Activated CD8-positive, alpha-beta T cell treated with anti-CD3 and anti-CD28 coated beads for 36 hours (primary cell): ENCODE results near the gene EXOC3. TPM values are rescaled to one million over a fixed set of nuclear protein-coding genes. Genes with fewer than 3 reads are reported as not detected.

Experiments used
- ATAC-seq: fragments of 200-7000 bp; cut with Tn5 transposase; one replicate; pipeline ENCODE4 v1.10.0; 2021; ENCODE audit warnings: mild to moderate bottlenecking, moderate library complexity
- CTCF ChIA-PET: fragments of 350-600 bp; sonication (Branson Sonifier 250); formaldehyde crosslinking; loops from one replicate; lab custom pipeline; 2021; ENCODE audit warnings: antibody characterized with exemption; lab: Charles Lee
- POLR2A ChIA-PET: fragments of 350-600 bp; sonication (Branson Sonifier 250); formaldehyde crosslinking; loops from one replicate; lab custom pipeline; 2021; ENCODE audit warnings: antibody characterized with exemption; lab: Charles Lee
- DNase-seq: peaks from one replicate; pipeline ENCODE4 v3.0.0-alpha.2; 2020
- H3K27ac Mint-ChIP-seq: one replicate; pipeline ENCODE4 v1.8.0; 2021; ENCODE audit warnings: mild to moderate bottlenecking, mixed read lengths
- H3K27me3 Mint-ChIP-seq: one replicate; pipeline ENCODE4 v1.8.0; 2021; ENCODE audit warnings: mixed read lengths
- H3K36me3 Mint-ChIP-seq: one replicate; pipeline ENCODE4 v1.8.0; 2021; ENCODE audit warnings: low read depth, mixed read lengths
- H3K4me1 Mint-ChIP-seq: one replicate; pipeline ENCODE4 v1.8.0; 2021; ENCODE audit warnings: low read depth, mixed read lengths
- H3K4me3 Mint-ChIP-seq: one replicate; pipeline ENCODE4 v1.8.0; 2021; ENCODE audit warnings: mild to moderate bottlenecking, moderate library complexity, mixed read lengths
- H3K9me3 Mint-ChIP-seq: one replicate; pipeline ENCODE4 v1.8.0; 2021; ENCODE audit warnings: mixed read lengths
- intact Hi-C: fragments of 100-400 bp; cut with micrococcal nuclease; formaldehyde crosslinking; loops from one replicate; pipeline ENCODE4 v1.10.0; 2022
- total RNA-seq, 2 experiments: library from RNA; stranded (reverse); gene quantifications; one replicate each; pipeline ENCODE4 v1.2.3, GENCODE V29; 2021
- TF ChIP-seq, protein P1 (sequence below): fragments of 200-600 bp; IDR thresholded peaks from one replicate; pipeline ENCODE4 v1.8.0; 2022; ENCODE audit warnings: antibody characterized with exemption, mild to moderate bottlenecking

The EXOC3 gene
- total RNA-seq, 2 experiments from 2014 or later = 65.9 to 67.6 TPM

DNA sequence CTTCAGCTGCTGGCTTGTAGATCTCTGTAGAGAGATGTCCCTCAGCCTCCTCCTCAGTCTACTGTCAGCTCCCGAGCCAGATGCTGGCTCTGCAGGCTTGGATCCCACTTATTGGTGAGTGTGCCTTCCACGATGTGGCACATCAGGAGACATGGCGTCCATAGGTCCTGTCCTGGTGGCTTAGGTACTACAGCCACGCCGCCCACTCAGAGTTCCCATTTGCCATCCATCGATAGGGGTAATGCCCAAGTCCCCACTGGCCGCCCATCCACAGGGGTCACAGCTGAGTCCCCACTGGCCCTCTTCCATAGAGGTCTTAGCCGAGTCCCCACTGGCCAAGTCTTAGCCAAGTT lies 17.3 kb downstream of the EXOC3 start:
- Mint-ChIP-seq H3K36me3 (peaks cover 70% of the 10 kb centered on the region), H3K27ac (peak overlapping the region; percentile 95), H3K9me3 (no peaks in the 10 kb centered on the region), H3K4me3 (peak overlapping the region; percentile 54), H3K4me1 (peaks cover 68% of the 10 kb centered on the region), H3K27me3 (no peaks in the 10 kb centered on the region)
- TF ChIP-seq, protein P1, sequence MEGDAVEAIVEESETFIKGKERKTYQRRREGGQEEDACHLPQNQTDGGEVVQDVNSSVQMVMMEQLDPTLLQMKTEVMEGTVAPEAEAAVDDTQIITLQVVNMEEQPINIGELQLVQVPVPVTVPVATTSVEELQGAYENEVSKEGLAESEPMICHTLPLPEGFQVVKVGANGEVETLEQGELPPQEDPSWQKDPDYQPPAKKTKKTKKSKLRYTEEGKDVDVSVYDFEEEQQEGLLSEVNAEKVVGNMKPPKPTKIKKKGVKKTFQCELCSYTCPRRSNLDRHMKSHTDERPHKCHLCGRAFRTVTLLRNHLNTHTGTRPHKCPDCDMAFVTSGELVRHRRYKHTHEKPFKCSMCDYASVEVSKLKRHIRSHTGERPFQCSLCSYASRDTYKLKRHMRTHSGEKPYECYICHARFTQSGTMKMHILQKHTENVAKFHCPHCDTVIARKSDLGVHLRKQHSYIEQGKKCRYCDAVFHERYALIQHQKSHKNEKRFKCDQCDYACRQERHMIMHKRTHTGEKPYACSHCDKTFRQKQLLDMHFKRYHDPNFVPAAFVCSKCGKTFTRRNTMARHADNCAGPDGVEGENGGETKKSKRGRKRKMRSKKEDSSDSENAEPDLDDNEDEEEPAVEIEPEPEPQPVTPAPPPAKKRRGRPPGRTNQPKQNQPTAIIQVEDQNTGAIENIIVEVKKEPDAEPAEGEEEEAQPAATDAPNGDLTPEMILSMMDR = no peak
- ChIA-PET POLR2A (interaction anchor here (4.3 kb wide), 1 partner anchor 11 kb away, joined by 31 read pairs; no protein-coding TSS in a partner anchor), CTCF (no interaction called here)
- intact Hi-C loops = no loop called here
- ATAC-seq (no peak), DNase-seq (no peak)

DNA sequence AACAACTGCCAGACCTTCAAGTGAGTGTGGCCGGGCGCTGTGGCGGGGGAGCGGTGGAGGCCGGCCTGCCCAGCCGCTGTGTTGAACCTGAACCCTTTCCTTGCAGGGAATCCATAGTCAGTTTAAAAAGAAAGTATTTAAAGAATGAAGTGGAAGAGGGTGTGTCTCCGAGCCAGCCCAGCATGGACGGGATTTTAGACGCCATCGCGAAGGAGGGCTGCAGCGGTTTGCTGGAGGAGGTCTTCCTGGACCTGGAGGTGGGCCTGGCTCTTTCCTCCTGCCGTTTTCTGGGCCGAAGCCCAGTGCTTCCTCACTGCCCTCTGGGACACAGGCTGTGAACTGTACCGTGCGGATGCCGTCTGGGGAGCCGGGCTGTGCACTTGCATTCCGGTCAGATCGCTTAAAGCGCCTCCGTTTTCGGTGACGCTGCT lies 19.1 kb downstream of the EXOC3 start:
- Mint-ChIP-seq H3K4me1 (peaks cover 61% of the 10 kb centered on the region), H3K4me3 (no peak overlapping the region), H3K27me3 (no peaks in the 10 kb centered on the region), H3K36me3 (peaks cover 68% of the 10 kb centered on the region), H3K27ac (peak overlapping the region; percentile 94), H3K9me3 (no peaks in the 10 kb centered on the region)
- TF ChIP-seq, protein P1 = no peak
- intact Hi-C loops = no loop called here
- DNase-seq (peak; percentile 1), ATAC-seq (no peak)
- ChIA-PET CTCF (no interaction called here), POLR2A (interaction anchor here (4.3 kb wide), 1 partner anchor 9 kb away, joined by 31 read pairs; no protein-coding TSS in a partner anchor)

DNA sequence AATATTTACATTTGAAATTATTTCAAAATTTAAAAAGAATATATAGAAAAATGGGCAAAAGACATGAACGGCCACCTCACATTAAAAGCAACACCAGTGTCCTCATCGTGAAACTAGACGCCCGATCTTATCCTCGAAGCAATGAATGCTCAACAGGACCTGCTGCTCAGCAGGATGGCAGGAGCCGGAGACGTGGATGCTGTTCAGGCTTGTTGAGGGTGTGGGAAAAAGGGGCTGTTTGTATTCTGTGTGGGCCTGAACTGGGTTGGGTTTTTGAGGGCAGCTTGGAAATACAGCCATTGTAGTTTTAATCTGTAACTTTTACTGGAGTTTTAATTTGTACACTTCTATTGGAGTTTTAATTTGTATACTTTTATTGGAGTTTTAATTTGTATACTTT lies 20.3 kb downstream of the EXOC3 start:
- peaks cover 58% of the 10 kb centered on the region for H3K4me1 Mint-ChIP-seq
- H3K36me3 Mint-ChIP-seq = peaks cover 61% of the 10 kb centered on the region
- ATAC-seq (no peak), DNase-seq (no peak)
- peak overlapping the region; percentile 94 for H3K27ac Mint-ChIP-seq
- no peak overlapping the region for H3K4me3 Mint-ChIP-seq
- H3K9me3 Mint-ChIP-seq = no peaks in the 10 kb centered on the region
- intact Hi-C loops = no loop called here
- POLR2A ChIA-PET = interaction anchor here (0.8 to 1.7 kb wide), 3 partner anchors 9 to 85 kb away, joined by 3 to 10 read pairs (median 5); no protein-coding TSS in a partner anchor
- CTCF ChIA-PET = interaction anchor here (1.0 to 1.1 kb wide), 2 partner anchors 9 to 12 kb away, joined by 3 to 4 read pairs; no protein-coding TSS in a partner anchor
- TF ChIP-seq, protein P1 = no peak
- H3K27me3 Mint-ChIP-seq = no peaks in the 10 kb centered on the region

DNA sequence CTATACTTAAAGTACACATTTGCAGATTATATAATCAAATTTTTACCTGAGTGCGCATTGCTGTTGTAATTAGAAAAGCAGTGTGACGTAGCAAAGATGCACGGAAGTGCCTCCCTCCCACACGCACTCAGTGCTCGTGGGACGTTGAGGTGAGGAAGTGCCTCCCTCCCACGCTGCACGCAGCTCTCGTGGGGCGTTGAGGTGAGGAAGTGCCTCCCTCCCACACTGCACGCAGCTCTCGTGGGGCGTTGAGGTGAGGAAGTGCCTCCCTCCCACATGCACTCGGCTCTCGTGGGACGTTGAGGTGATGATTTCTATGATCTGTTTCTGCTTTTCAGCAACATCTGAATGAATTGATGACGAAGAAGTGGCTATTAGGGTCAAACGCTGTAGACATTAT lies 21.0 kb downstream of the EXOC3 start:
- peak; percentile 62 for ATAC-seq
- peak; percentile 81 for DNase-seq
- Mint-ChIP-seq H3K4me1 (peaks cover 51% of the 10 kb centered on the region), H3K36me3 (peaks cover 58% of the 10 kb centered on the region), H3K27me3 (no peaks in the 10 kb centered on the region), H3K4me3 (peak overlapping the region; percentile 59), H3K9me3 (no peaks in the 10 kb centered on the region), H3K27ac (peak overlapping the region; percentile 94)
- TF ChIP-seq, protein P1 = no peak
- POLR2A ChIA-PET = interaction anchor here (0.8 to 1.7 kb wide), 3 partner anchors 8 to 86 kb away, joined by 3 to 10 read pairs (median 5); no protein-coding TSS in a partner anchor
- CTCF ChIA-PET = interaction anchor here (1.0 to 1.1 kb wide), 2 partner anchors 8 to 13 kb away, joined by 3 to 4 read pairs; no protein-coding TSS in a partner anchor
- intact Hi-C loops = no loop called here

DNA sequence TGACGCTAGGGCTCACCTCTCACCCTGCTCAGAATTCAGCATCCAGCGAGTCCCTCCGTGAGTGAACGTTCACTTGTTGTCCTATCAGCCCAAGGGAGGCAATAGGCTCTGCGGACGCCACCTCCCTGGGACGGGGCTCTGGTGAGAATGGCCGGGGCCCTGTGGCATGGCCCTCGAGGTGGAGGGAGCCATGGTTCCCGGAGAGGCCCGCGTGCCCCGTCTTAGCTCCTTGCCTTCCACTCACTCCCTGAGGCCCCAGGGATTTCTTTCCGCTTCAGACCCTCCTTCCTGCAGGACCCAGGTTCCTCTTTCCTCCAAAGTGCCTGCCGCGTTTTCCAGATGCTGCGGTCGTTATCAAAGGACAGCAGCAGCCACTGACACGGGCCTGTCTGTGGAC lies 21.5 kb downstream of the EXOC3 start:
- peak overlapping the region; percentile 59 for H3K4me3 Mint-ChIP-seq
- H3K4me1 Mint-ChIP-seq = peaks cover 48% of the 10 kb centered on the region
- peaks cover 56% of the 10 kb centered on the region for H3K36me3 Mint-ChIP-seq
- peak overlapping the region; percentile 94 for H3K27ac Mint-ChIP-seq
- no peaks in the 10 kb centered on the region for H3K27me3 Mint-ChIP-seq
- TF ChIP-seq, protein P1 = no peak
- ChIA-PET POLR2A (interaction anchor here (1.7 kb wide), 1 partner anchor 10 kb away, joined by 5 read pairs; no protein-coding TSS in a partner anchor), CTCF (no interaction called here)
- ATAC-seq (peak; percentile 29), DNase-seq (no peak)
- H3K9me3 Mint-ChIP-seq = no peaks in the 10 kb centered on the region
- intact Hi-C loops = no loop called here
